HG02852 (cell line): ENCODE measurements around the gene EMD.
"Not testable (repeated sequence)": the region's sequence is repeated elsewhere in the genome, so short reads cannot be mapped to it uniquely, and the experiment has no call there.

Experiments used
- ATAC-seq: cut with Tn5 transposase; IDR thresholded peaks from one replicate; pipeline ENCODE4 v1.9.1; 2021; ENCODE audit warnings: mild to moderate bottlenecking, moderate library complexity; ENCODE audit not compliant: unreplicated experiment

EMD gene

DNA sequence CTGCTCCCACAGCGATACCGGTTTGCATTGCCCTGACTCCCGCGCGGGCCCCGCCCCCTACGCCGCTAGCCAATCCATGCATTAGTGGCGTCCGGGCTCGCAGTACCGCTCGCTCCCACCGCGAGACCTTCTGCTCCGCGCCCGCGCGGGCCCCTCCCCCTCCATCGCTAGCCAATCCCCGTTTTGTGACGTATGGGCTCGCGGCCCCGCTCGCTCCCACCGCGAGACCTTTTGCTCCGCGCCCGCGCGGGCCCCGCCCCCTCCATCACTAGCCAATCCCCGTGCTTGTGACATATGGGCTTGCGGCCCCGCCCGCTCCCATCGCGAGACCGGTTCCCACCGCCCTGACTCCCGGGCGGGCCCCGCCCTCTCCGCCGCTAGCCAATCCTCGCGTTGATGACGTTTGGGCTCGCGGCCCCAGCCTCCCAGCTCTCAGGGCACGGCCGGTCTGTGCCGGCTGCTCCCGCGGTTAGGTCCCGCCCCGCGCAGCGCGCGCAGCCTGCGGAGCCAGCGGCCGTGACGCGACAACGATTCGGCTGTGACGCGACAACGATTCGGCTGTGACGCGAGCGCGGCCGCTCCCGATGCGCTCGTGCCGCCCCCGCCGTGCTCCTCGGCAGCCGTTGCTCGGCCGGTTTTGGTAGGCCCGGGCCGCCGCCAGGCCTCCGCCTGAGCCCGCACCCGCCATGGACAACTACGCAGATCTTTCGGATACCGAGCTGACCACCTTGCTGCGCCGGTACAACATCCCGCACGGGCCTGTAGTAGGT, at the start of gene EMD:
TSS of gene EMD (plus strand) at position 497 of the 770 bp plus-strand sequence. CDS start at position 687, 190 bp downstream.
- peak; percentile 76 for ATAC-seq

DNA sequence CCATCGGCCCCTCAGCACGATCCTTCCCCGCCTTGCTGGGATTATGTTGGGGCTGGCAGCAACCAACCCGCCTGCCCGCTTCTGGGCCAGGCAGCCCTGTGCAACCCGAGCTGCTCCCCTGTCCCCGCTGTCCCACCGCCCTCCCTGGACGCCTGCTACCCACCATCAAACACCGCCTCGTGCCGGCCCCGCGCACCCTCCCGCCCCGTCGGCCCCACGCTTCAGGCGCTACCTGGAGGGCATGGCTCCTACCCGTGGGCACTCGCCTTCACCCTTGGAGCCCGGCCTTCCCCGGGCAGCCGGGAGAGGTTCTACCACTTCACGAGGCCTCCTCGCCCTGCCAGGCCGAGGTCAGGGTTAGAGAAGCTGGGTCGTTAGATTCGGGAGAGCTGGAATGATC, 46.5 kb upstream of the EMD start:
- ATAC-seq = no peak

DNA sequence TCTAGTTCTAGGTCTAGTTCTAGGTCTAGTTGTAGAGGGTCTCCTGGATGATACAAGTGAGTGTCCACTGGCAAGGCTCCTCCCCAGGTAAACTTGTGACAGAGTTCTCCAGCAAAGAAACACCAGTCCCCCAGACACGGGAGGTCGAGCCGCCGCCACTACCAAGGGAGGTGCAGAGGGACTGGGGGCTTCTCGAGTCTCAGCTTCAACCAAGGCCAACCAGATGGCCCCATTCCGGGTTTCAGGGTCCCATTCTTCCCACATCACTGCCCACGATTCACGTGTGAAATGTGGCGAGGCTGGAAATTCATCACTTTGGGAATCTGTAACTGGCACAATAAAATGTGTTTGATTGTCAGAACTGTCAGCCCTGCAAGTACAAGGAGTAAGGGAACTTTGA, 46.0 kb upstream of the EMD start:
- no peak for ATAC-seq

DNA sequence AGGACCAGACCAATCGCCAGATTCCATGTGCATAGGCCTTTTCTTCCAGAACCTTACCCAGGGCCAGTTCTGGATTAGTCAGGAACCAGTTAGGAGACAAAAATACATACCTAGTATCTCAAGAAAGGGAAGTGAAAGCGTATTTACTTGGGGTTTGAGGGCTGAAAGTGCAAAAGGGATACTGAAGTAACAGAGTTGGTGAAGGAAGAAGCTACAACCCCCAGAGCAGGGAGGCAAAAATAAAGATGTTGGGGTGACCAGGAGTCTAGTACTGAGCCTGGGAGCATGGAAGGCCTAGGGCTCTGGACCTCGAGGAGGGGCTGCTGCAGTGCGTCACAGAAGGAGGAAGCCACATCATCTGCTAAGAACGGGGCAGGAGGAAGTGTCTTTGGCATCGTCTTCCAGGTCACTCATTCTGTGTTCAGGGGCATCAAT, 45.2 kb upstream of the EMD start:
- ATAC-seq = peak; percentile 86

DNA sequence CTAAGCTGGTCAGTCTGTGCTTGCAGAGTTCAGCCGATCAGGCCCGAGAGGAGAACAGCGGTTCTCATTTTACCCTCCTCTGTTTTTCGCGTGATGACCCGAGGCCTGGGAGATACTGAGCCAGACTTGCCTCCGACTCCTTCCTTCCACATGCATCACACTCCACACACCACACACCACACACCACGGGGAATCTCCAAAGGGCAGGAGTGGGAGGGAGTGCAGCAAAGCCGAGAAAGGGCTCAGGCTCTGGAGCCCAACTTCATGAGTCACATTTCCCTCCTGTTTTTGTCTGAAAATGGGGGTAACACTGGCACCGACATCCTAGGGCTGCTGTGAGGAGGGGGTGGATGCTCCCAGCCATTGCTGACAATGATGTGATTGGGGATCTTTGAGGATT, 44.6 kb upstream of the EMD start:
- no peak for ATAC-seq

DNA sequence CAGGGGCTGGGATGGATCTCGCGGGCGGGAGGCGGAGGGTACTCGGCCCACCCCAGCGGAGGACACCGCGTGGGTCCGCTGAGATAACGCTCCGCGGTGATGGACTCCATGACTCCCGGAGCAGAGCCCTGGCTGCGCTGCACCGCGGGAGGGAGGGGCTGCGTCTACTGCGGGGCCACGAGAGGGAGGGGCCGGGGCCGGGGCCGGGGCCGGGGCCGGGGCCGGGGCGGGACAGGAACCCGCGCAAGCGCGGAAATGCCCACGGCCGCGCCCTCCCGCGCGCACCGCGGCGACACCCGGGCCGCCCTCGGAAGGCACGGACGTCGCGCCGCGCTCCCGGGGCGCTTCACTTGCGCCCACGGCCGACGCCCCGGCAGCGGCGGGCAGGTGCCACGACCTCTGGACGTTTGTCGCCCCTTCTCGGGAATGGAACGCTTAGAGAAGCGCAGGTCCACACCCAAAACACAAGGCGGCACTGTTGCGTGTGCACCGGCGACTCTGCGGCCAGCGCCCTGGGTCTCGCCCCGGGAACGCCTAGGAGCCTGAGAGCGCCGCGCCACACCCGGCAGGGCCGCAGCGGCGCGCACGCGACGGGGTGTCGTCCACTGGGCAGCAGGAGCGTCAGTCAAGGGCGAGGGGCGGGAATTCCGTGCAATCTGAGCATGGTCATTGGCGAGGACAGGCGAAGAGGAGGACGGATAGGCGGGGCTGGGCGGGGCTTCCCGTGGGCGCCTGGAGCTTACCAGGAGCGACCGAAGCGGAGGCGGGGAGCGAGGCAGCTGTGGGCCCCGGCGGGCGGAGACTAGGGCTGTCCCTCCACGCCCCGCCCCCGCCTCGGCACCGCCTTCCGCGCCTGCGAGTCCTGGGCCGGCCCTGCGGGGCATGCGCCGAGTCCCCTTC, 37.4 kb upstream of the EMD start:
- ATAC-seq = peak; percentile 65

DNA sequence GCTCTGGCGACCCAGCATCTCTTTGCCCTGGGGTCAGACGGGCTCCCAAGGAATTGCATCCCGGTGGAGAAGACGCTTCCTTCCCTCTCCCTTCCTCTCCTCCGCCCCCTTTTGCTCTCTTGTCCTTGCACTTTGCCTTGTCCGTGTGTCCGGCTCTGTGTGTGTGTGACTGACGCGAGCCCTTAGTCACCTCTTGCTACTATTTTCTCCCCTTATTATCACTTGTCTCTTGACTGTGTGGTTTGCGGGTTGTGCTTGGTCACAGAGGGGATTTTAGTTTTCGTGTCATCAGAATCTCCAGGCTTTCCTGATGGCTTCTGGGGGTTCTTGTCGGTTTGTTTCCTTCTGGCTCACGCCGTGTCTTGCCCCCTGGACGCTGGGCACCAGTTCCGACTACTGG, 36.0 kb upstream of the EMD start:
- ATAC-seq = not testable (repeated sequence)

DNA sequence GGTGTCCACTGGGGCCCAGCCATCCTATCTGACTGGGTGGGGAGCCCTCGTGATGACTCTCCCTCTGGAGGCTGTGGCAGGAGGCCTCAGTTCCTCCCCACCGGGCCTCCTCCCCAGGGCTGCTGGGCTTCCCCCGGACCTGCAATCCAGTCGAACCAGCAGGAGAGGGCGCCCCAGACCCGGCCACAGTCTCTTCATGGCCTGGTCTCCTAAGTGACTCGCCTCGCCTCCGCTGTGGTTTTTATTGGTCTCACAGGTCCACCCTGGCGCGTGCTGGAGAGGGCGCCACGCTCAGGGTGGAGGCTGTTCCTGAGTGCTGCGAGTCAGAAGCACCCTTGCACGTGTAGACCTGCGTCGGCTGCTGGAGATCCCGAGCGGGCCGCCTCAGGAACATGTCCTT, 35.5 kb upstream of the EMD start:
- ATAC-seq = not testable (repeated sequence)

DNA sequence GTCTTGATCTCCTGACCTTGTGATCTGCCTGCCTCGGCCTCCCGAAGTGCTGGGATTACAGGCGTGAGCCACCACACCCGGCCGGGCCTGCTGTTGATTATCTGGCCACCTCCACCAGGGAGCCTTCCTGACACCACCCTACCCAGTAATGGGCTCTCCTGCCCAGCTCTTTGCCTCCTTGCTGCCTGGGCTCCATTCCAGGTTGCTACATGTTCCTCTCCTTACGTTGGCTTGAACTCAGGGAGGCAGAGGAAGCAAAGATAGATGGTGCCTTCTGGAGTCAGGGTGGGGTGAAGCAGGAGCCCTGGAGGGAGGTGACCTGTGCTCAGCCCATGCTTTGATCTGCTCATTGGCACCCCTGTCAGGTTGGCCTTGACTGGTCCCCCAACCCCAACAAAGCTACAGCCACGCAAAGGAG, 31.0 kb upstream of the EMD start:
- ATAC-seq = no peak

DNA sequence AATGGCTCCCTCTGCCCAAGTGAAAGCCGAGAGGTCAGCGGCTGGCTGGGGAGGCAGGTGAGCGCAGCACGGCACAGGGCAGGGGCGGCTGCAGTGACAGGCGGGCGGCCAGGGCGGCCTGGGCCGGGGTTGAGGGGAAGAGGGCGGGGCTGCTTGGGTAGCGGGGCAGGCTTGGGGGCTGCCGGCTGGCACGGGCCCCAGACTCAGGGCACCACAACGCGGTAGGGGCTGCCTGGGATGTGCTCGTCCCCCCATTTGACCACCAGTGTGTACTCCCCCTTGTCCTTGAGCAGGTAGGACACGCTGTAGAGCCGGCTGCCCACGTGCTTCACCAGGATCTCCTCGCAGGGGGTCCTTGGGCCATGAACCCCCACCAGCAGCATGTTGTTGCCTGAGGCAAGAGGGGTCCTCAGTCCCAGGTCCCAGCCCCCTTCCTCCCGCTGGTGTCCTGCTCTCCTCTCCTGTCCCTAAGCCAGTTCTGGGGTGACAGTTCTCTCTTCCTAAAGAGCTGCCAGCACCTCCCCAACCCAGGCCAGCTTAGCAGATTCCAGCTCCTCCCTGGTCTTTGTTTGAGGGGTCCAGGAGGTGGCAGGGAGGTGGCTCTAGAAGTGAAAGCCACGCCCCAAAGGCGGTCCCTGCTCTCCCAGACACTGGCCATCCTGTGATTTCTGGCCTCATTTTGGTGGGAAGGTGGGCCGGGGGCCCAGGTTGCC, 30.3 kb upstream of the EMD start:
- no peak for ATAC-seq

DNA sequence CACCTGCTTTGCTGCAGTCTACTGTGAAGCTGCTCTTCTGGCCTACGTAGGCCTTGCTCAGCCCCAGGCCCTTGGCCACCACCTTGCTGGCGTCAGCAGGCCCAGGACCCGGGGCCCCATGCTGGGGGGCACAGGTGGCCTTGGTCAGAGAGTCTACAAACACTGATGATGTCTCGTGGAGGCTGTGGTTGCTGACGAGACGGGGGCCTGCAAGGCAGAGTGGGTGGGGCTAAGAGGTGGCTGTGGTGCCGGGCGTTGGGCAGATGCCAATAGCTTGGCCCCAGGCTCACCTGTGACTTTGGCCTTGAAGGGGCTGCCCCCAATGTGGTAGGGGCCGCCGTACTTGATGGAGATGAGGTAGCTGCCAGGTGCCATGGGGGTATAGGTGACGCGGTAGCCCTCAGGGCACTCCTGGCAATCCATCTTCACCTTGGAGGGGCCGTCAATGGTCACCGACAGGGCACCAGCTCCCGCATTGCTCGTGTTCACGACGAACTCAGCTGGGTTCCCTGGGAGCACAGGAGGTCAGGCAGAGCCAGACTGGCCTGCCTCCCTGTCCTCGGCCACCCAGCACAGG, 29.6 kb upstream of the EMD start:
- no peak for ATAC-seq

DNA sequence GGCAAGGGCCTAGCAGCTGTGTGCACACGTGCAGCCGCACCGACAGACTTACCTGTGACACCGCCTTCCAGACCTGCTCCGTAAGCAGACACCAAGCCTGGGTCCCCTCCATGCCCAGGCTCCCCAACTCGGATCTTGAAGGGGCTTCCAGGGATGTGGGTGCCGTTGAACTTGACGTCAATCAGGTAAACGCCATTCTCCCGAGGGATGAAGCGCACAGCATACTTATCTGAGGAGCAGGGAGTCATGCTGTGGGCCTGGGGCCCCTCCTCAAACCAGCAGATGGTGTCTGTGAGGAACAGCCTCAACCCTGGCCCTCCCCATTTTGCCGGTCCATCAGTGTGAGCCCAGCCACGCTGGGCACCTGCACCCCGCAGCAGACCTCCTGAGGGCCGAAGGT, 29.1 kb upstream of the EMD start:
- ATAC-seq = no peak

DNA sequence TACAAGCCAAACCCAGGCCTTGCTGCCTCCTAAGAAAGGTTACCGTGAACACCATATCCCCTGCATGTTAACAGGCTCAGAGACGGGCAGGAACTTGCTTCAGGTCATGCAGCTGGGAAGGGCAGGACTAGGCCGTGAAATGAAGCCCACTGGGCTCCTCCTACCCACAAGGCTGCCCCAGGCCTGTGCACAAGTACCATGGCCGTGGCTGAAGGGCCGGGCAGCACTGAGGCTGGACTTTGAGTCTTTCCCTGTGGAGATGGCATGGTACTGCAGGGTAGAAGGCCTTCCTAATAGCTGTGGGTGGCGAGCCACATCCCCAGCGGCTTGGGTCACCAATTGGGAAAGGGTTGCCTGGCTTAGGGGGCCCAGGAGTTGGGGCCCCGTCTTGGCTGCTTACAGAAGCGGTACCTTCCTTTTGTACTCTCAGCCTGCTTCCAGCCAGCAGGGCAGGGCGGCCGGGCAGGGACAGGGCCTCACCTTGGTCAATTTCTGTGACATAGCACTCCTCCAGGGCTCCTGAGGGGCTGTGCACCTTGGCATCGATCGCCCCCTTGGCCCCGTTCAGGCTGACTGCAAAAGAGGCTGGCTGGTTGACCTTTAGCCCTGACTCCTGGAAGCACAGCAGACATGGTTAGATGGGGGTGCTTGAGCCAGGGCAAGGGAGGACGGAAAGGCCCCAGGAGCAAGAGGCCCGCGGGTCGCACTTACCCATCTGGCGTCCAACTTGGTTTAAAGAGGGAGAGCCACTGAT, 28.5 kb upstream of the EMD start:
- no peak for ATAC-seq

DNA sequence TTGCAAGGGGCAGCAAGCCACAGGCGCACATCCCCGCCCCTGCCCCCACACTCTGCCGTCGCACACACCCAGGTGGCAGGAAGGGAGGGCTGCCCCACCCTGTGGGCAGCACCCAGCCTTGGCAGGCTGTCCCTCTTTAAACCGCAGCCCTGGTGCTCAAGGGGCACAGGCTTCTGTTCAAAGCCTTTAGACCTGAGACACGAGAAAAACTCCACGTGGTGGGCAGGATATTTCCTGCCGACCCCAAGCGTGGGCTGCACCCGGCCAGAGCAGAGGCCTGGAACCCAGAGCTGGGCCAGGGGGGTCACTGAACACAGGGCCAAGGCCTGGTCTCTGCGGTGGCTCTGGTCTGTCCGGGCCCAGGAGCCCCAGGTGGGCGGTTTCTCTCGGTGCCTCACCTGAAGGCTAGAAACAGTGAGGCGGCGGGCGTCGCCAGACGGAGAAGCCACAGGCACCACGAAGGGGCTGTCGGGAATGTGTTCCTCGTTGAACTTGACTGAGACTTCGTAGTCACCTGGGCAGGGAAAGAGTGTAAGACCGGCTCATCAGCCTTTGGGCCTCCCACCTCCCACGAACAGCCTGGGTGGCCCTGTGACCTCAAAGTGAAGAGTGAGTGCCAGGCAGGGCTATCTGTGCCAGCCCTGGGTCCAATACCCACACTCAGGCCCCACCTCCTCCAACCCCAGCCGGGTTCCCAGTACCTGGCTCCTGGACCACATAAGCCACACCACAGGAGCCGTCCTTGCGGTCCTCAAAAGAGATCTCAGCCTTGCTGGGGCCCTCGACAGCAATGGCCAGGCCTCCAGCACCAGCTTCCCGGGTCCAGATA, 27.7 kb upstream of the EMD start:
- ATAC-seq = no peak

DNA sequence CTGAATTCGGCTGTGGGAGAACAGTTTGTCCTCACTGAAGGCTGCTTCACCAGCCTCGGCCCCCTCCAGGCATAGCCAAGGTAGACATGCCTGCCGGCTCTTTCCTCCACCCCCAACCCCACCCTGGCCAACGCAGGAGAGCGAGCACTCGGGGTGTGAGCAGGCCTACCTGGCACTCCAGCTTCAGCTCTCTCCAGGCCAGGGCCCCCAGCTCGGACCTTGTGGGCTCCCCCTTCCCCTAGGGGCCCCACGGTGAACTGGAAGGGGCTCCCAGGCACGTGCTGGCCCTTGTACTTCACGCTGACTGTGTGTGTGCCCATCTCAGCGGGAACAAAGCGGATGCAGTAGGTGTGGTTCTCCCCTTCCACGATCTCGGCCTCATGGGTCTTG, 27.1 kb upstream of the EMD start:
- no peak for ATAC-seq

DNA sequence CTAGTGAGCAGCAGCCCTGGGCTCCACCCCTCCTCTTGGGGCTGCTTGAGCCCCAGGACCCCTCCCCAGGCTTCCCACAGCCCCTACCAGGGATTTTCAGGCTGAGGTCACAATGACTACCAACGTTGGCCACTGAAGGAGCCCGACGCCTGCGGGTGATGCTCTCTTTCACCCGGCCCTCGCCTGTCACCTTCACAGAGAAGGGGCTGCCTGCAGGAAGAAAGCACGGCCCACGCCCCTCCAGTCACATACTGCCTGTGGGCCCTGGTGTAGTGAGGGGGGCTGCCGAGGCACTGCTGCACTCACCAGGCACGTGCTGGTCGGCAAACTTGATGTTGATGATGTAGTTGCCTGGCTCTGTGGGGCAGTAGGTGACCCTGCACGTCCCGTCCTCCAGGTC, 26.6 kb upstream of the EMD start:
- ATAC-seq = no peak

DNA sequence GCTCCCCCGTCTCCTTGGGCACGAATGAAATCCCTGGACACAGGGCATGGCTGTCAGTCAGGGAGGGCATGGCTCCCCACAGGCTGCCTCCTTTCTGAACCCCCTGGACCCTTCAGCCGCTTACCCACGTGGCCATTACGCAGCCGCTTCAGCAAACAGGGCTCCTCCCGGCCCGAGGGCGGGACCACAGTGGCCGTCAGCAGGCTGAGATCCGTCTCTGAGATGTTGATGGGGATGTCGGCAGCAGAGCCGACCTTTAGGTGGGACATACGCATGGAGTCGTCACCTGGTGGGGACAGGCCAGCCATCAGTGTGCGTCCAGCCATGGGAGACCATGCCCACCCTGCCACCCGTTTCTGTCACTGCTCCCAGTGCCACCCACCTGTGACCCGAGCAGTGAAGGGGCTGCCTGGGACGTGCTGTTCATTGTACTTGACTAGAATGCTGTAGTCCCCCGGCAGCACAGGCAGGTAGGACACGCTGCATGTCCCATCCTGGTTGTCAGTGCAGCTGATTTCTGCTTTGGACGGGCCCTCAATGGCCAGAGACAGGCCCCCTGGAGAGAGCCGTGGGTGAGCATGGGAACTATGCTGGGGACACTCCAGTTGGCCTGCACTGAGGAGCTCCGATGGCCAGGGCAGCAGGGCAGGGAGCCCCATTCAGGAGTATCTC, 25.8 kb upstream of the EMD start:
- no peak for ATAC-seq

DNA sequence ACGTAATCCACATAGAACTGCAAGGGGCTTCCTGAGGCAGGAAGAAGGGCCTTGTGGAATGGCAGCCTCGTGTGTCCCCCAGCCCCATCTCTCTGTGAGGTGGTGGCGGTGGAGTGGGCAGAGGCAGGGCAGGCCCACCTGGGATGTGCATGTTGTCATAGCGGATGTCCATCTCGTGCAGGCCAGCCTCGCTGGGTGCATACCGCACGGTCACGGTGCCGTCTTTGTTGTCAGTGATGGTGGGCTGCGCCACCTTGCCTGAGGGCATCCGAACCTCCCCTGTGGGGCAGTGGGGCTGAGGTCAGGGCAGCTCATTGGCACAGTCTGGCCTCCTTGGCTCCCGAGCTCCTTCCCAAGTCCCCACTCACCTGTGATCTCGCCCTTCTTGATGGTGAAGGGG, 25.1 kb upstream of the EMD start:
- no peak for ATAC-seq

DNA sequence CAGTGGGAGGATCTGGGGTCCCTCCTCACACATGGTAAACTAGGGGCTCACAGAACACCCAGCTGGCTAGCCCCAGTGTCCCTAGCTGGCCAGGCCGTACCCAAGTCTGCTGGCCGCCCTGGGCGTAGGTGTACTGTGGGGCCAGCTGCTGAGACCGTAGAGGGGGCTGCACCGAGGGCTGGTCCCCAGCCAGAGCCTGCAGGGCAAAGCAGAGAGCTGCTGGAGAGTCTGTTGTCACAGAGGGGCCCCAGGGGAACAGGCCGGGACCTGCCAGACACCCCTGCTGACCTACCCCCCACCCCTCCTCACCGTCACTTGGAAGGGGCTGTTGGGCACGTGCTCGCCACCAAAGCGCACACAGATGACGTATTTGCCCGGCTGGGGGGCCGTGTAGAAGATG, 24.6 kb upstream of the EMD start:
- ATAC-seq = no peak
